GM18511 (cell line): Measurements from ENCODE around the gene CAPN13.
"Not testable (repeated sequence)": the region's sequence is repeated elsewhere in the genome, so short reads cannot be mapped to it uniquely, and the experiment has no call there.

Source experiments
- ATAC-seq: cut with Tn5 transposase; IDR thresholded peaks from one replicate; pipeline ENCODE4 v1.9.1; 2021; ENCODE audit warnings: mild to moderate bottlenecking, moderate library complexity; ENCODE audit not compliant: unreplicated experiment

Gene CAPN13

GRCh38 chr2:30705711-30706533 is 101.3 kb downstream of the CAPN13 start:
- no peak for ATAC-seq

GRCh38 chr2:30705056-30705455 is 102.2 kb downstream of the CAPN13 start:
- no peak for ATAC-seq

GRCh38 chr2:30704309-30705020 is 102.8 kb downstream of the CAPN13 start:
- ATAC-seq = no peak

- no peak for ATAC-seq
Observed at GRCh38 chr2:30702694-30703093, 104.6 kb downstream of the CAPN13 start.

GRCh38 chr2:30701782-30702181 is 105.5 kb downstream of the CAPN13 start:
- no peak for ATAC-seq

GRCh38 chr2:30697242-30698103 is 109.8 kb downstream of the CAPN13 start:
- ATAC-seq = not testable (repeated sequence)

- no peak for ATAC-seq
Observed at GRCh38 chr2:30695749-30696148, 111.5 kb downstream of the CAPN13 start.

- ATAC-seq = no peak
Observed at GRCh38 chr2:30694286-30695055, 112.8 kb downstream of the CAPN13 start.

GRCh38 chr2:30693821-30694281 is 113.4 kb downstream of the CAPN13 start:
- no peak for ATAC-seq

- ATAC-seq = no peak
Observed at GRCh38 chr2:30692829-30693275, 114.4 kb downstream of the CAPN13 start.

- ATAC-seq = no peak
Observed at GRCh38 chr2:30691948-30692828, 115.1 kb downstream of the CAPN13 start.

GRCh38 chr2:30691091-30691947 is 115.9 kb downstream of the CAPN13 start:
- ATAC-seq = no peak

- ATAC-seq = no peak
Observed at GRCh38 chr2:30690126-30690561, 117.1 kb downstream of the CAPN13 start.

- no peak for ATAC-seq
Observed at GRCh38 chr2:30689496-30690125, 117.6 kb downstream of the CAPN13 start.

- no peak for ATAC-seq
Observed at GRCh38 chr2:30688956-30689401, 118.3 kb downstream of the CAPN13 start.

GRCh38 chr2:30686669-30687068 is 120.6 kb downstream of the CAPN13 start:
- no peak for ATAC-seq

- no peak for ATAC-seq
Observed at GRCh38 chr2:30686000-30686399, 121.2 kb downstream of the CAPN13 start.

- ATAC-seq = no peak
Observed at GRCh38 chr2:30684996-30685395, 122.2 kb downstream of the CAPN13 start.
